ENCODE results near the gene ZNF488.

Gene ZNF488

DNA sequence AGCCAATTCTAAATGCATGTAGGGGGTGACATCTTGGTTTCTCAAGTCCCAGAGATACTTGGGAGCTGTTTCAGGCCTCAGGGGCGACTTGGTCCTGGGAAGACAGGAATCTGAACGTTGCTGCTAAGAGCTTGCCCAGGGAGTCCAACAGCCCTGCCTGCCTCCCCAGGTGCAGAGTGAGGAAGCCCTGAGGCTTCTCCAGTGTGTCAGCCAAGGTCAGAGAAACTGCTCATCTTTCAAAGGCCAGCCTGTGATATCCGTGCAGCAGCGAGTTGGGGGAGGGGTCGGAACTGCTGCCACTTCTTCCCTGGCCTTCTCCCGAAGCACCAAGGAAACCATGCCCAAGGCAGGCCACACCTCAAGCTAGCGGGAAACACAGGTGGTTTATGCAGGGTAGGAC is 52.1 kb downstream of the ZNF488 start:
- ChIA-PET POLR2A (ENCODE audit: low non-redundant PET) (no interaction called here), CTCF (interaction anchor here (0.5 to 1.6 kb wide), 2 partner anchors 9 to 31 kb away, joined by 4 read pairs; no protein-coding TSS in a partner anchor)
- no peak overlapping the region for H3K27ac ChIP-seq
- no peak for DNase-seq (ENCODE audit: low spot score)
- TF ChIP-seq, protein P1, sequence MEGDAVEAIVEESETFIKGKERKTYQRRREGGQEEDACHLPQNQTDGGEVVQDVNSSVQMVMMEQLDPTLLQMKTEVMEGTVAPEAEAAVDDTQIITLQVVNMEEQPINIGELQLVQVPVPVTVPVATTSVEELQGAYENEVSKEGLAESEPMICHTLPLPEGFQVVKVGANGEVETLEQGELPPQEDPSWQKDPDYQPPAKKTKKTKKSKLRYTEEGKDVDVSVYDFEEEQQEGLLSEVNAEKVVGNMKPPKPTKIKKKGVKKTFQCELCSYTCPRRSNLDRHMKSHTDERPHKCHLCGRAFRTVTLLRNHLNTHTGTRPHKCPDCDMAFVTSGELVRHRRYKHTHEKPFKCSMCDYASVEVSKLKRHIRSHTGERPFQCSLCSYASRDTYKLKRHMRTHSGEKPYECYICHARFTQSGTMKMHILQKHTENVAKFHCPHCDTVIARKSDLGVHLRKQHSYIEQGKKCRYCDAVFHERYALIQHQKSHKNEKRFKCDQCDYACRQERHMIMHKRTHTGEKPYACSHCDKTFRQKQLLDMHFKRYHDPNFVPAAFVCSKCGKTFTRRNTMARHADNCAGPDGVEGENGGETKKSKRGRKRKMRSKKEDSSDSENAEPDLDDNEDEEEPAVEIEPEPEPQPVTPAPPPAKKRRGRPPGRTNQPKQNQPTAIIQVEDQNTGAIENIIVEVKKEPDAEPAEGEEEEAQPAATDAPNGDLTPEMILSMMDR (conservative IDR thresholded peaks at IDR 0.05; ENCODE audit: low read depth): no peak

DNA sequence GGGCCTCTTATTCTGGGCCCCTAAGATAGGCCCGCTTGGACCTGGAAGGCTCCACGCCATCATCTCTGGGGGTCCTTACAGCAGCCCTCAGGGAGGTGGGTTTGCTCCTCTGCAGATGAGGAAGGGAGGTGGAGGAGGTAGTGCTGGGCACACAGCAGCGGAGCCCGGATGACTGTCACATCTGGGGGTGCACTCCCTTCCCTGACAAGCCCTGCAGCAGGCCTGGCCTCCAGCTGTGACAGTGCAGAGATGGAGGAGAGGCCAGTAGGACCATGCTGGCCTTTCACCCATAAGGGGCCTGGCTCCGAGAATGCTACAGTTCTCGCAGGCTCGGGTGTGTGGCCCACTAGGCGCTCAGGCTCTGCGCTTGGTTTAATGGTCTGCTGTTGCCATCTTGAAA is 52.6 kb downstream of the ZNF488 start:
- POLR2A ChIA-PET (ENCODE audit: low non-redundant PET): no interaction called here
- DNase-seq (ENCODE audit: low spot score): no peak
- no peak overlapping the region for H3K27ac ChIP-seq
- TF ChIP-seq, protein P1 (conservative IDR thresholded peaks at IDR 0.05; ENCODE audit: low read depth): no peak
- CTCF ChIA-PET: interaction anchor here (1.6 kb wide), 1 partner anchor 9 kb away, joined by 4 read pairs; no protein-coding TSS in a partner anchor

DNA sequence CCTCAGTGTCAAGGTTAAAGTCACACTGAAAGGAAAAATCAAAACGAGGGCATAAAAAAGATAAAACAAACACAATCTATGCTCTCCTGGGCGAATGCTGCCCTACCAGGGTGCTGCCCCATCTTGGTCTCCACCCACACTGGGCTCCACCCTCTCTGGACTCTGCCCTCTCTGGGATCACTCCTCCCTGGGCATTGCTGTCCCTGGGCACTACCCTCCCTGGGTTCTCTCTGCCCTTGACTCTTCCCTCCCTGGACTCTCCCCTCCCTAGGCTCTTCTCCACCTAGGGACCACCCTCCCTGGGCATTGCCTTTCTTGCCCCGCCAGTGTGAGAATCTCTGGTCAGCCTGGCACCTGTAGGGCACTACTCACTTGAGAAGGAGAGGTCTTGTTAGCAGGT is 53.3 kb downstream of the ZNF488 start:
- CTCF ChIA-PET: interaction anchor here (0.7 to 1.6 kb wide), 2 partner anchors 10 to 306 kb away, joined by 4 read pairs; no protein-coding TSS in a partner anchor
- DNase-seq (ENCODE audit: low spot score): no peak

DNA sequence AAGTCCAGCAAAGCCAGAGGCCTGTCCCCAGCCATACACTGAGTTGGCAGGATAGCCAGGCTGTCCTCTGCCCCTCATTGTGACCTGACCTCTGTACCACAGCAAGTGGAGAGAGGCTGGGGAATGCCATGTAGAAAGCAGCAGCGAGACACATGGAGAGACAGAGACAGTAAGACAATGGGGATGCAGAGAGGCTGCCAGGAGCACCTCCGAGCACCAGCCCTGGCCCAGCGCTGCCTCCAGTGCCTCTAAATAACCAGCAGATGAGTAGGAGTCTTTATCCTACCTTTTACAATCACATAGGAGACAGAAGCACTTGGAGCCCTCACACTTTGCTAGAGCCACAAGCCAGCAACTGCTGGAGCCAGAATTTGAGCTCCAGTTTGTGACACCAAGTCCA is 53.7 kb downstream of the ZNF488 start:
- no peak overlapping the region for H3K27ac ChIP-seq
- no peak for DNase-seq (ENCODE audit: low spot score)
- POLR2A ChIA-PET (ENCODE audit: low non-redundant PET): no interaction called here
- TF ChIP-seq, protein P1 (conservative IDR thresholded peaks at IDR 0.05; ENCODE audit: low read depth): no peak
- CTCF ChIA-PET: interaction anchor here (0.7 kb wide), 1 partner anchor 306 kb away, joined by 4 read pairs; no protein-coding TSS in a partner anchor

More for the DNA sequence above, 53.3 kb downstream of the ZNF488 start:
- H3K27ac ChIP-seq: no peak overlapping the region
- TF ChIP-seq, protein P1 (conservative IDR thresholded peaks at IDR 0.05; ENCODE audit: low read depth): no peak
- POLR2A ChIA-PET (ENCODE audit: low non-redundant PET): no interaction called here

DNA sequence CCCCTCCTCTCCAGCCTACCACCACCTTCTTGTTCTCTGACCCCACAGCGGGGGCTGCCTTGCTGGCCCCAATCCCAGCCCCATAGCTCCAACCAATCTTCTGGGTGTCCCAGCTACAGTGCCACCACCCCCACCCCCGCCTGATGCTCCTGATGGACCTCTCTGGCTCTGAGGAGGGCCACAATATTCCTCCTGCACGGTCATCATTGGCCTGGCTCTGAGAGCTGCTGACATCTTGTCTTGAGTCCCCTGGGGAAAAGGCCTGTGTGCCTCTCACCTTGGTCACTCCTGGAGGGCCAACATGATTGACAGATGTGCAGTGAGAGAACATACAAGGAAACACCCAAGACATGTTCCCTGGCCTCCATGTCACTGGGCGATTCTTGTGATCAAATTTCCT is 54.2 kb downstream of the ZNF488 start:
- TF ChIP-seq, protein P1 (conservative IDR thresholded peaks at IDR 0.05; ENCODE audit: low read depth): no peak
- CTCF ChIA-PET: interaction anchor here (0.7 kb wide), 1 partner anchor 305 kb away, joined by 4 read pairs; no protein-coding TSS in a partner anchor
- POLR2A ChIA-PET (ENCODE audit: low non-redundant PET): no interaction called here
- no peak for DNase-seq (ENCODE audit: low spot score)
- H3K27ac ChIP-seq: no peak overlapping the region

DNA sequence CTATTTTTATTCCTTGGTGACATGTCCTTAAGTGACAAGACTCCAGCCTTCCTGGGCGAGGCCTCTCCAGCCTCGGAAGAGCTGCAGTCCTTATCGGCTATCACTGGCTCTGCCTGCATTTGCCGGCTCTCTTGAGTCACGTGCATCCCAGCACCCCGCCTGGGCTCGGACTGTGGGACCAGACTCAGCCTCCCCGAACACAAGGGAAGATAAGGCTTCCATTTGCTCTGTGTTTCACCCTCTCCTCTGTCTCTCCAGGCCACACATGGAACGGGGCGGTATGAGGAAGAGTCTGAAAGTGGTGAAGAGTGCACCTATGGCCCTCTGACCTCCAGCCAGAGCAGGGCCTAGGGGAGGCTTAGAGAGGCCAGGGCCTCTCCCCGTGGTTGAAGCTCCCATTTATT is 57.2 kb downstream of the ZNF488 start:
- no peak for DNase-seq (ENCODE audit: low spot score)
- TF ChIP-seq, protein P1 (conservative IDR thresholded peaks at IDR 0.05; ENCODE audit: low read depth): no peak
- ChIA-PET CTCF (interaction anchor here (0.6 kb wide), 1 partner anchor 90 kb away, joined by 3 read pairs; no protein-coding TSS in a partner anchor), POLR2A (ENCODE audit: low non-redundant PET) (no interaction called here)
- no peak overlapping the region for H3K27ac ChIP-seq
